HEK293 (cell line): ENCODE measurements around the gene ZNF80.

Experiments
- GLIS1 ChIP-seq: fragments of 450-650 bp; formaldehyde crosslinking; IDR thresholded peaks from 2 replicates; pipeline ENCODE4 v1.5.1; 2016; ENCODE audit warnings: missing biosample characterization, missing genetic modification characterization
- SETDB1 ChIP-seq: IDR thresholded peaks from one replicate; pipeline ENCODE4 v1.6.1; 2017; ENCODE audit warnings: mild to moderate bottlenecking, low read length, moderate library complexity, mixed read lengths; ENCODE audit not compliant: insufficient read length
- ZBTB8A ChIP-seq: fragments of 450-650 bp; formaldehyde crosslinking; IDR thresholded peaks from 2 replicates; pipeline ENCODE4 v1.5.1; 2016; ENCODE audit warnings: missing biosample characterization, missing genetic modification characterization
- ZNF18 ChIP-seq: fragments of 450-650 bp; formaldehyde crosslinking; IDR thresholded peaks from 2 replicates; pipeline ENCODE4 v1.5.1; 2016; ENCODE audit warnings: missing biosample characterization, missing genetic modification characterization
- ZNF239 ChIP-seq: fragments of 450-650 bp; formaldehyde crosslinking; IDR thresholded peaks from 2 replicates; pipeline ENCODE4 v1.5.1; 2016; ENCODE audit warnings: missing biosample characterization, missing genetic modification characterization
- ZNF394 ChIP-seq: fragments of 450-650 bp; formaldehyde crosslinking; IDR thresholded peaks from 2 replicates; pipeline ENCODE4 v1.5.1; 2016; ENCODE audit warnings: missing biosample characterization, missing genetic modification characterization, mild to moderate bottlenecking, moderate library complexity, borderline replicate concordance
- ZNF629 ChIP-seq: fragments of 450-650 bp; formaldehyde crosslinking; IDR thresholded peaks from 2 replicates; pipeline ENCODE4 v1.5.1; 2017; ENCODE audit warnings: missing biosample characterization, missing genetic modification characterization
- TF ChIP-seq, protein P1 (sequence below): fragments of 450-650 bp; formaldehyde crosslinking; IDR thresholded peaks from 2 replicates; pipeline ENCODE4 v1.5.1; 2016; ENCODE audit warnings: missing biosample characterization, missing genetic modification characterization

DNA sequence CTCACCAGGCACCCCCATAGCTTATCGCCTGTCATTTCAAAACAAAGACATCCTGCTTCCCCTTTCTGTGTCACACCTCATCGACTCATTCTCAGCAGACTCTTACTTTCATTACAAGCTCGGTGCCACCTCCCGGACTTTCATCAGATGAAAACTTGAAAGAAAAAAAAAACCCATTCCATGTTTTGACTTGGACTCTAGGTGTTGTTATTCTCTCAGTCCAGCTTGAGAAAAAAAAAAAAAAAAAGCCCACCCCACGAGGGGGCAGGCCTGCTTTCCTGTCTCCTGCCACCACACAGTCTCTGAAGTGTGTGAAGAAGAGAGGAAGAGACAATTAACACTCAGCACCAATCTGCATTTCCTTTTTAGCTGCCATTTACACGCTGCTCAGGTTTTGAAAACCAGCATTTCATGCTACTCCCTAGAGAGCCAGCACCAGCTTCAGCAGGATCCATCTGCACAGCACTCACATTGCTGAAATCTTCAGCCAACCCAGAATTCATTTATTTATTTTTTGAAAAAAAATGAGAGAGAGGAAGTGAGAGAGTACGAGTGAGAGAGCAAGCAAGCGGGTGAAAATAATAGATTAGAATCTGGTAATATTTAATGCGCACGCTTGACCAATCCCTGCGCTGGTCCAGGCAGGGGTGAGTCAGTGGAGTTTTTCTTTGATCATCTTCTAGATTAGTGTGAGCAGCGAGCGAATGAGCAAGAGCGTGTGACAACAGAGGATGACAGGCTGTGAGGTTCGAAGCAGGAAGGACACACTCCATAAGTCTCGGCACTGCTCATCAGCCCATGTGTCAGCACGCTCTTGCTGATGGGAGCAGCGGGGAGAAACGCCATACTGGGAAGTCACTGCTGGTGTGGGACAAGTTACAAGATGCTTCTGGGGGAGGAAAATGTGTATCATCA, 23.5 kb downstream of the ZNF80 start:
- TF ChIP-seq ZNF629 (no peak), ZNF239 (tag by site-specific recombination) (no peak), GLIS1 (tag by site-specific recombination) (no peak), ZBTB8A (tag by site-specific recombination) (no peak), ZNF394 (tag by site-specific recombination) (no peak), ZNF18 (tag by site-specific recombination) (no peak), SETDB1 (no peak)
- TF ChIP-seq, protein P1, sequence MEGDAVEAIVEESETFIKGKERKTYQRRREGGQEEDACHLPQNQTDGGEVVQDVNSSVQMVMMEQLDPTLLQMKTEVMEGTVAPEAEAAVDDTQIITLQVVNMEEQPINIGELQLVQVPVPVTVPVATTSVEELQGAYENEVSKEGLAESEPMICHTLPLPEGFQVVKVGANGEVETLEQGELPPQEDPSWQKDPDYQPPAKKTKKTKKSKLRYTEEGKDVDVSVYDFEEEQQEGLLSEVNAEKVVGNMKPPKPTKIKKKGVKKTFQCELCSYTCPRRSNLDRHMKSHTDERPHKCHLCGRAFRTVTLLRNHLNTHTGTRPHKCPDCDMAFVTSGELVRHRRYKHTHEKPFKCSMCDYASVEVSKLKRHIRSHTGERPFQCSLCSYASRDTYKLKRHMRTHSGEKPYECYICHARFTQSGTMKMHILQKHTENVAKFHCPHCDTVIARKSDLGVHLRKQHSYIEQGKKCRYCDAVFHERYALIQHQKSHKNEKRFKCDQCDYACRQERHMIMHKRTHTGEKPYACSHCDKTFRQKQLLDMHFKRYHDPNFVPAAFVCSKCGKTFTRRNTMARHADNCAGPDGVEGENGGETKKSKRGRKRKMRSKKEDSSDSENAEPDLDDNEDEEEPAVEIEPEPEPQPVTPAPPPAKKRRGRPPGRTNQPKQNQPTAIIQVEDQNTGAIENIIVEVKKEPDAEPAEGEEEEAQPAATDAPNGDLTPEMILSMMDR (tag by site-specific recombination) = no peak
